Lower leg skin (tissue), 3 donors: ENCODE results near the gene PDK4.

ENCODE experiments used
- POLR2A ChIP-seq, 2 donors: fragments of 450-650 bp; IDR thresholded peaks; one replicate each; pipeline ENCODE4 v1.6.1; 2016 to 2017; ENCODE audit warnings: antibody characterized with exemption in 2 of 2, mild to moderate bottlenecking in 1 of 2, moderate library complexity in 1 of 2
- TF ChIP-seq, protein P1 (sequence below), 3 donors: fragments of 450-650 bp; IDR thresholded peaks; one replicate each; pipeline ENCODE4 v1.5.1; 2016; ENCODE audit warnings: antibody characterized with exemption in 3 of 3, mild to moderate bottlenecking in 3 of 3, moderate library complexity in 2 of 3

DNA sequence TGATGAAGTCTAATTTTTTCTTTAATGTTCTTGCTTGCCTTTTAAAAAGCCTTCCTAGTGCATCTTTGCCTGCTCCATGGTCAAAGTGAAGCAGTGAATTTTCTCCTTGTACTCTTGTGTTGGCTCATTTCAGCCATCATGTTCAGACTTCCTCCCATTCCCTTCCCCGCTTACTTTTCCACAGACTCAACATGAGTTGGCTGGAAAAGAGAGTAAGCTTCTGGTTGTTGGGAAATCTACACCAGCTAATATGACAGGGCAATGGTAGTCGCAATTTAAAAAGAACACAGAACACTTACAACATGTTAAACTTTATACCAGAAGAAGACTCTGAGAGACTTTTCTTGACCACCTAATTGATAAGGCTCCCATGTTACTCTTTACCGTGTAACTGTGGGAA lies 24.3 kb upstream of the PDK4 start:
- TF ChIP-seq, protein P1, sequence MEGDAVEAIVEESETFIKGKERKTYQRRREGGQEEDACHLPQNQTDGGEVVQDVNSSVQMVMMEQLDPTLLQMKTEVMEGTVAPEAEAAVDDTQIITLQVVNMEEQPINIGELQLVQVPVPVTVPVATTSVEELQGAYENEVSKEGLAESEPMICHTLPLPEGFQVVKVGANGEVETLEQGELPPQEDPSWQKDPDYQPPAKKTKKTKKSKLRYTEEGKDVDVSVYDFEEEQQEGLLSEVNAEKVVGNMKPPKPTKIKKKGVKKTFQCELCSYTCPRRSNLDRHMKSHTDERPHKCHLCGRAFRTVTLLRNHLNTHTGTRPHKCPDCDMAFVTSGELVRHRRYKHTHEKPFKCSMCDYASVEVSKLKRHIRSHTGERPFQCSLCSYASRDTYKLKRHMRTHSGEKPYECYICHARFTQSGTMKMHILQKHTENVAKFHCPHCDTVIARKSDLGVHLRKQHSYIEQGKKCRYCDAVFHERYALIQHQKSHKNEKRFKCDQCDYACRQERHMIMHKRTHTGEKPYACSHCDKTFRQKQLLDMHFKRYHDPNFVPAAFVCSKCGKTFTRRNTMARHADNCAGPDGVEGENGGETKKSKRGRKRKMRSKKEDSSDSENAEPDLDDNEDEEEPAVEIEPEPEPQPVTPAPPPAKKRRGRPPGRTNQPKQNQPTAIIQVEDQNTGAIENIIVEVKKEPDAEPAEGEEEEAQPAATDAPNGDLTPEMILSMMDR (IDR thresholded peaks at IDR 0.05) = no peak
- TF ChIP-seq POLR2A (IDR thresholded peaks at IDR 0.05) = no peak
